Colonic mucosa (tissue), 4 donors: Measurements from ENCODE around the gene RUNX3. TPM values are rescaled to one million over a fixed set of nuclear protein-coding genes. Genes with fewer than 3 reads are reported as not detected.

Experiments used
- DNase-seq: peaks from one replicate; pipeline ENCODE4 v3.0.0-alpha.2; 2020
- H3K27ac ChIP-seq: fragments of 200-600 bp; one replicate; pipeline ENCODE4 v1.8.0; 2021
- H3K27me3 ChIP-seq: fragments of 200-600 bp; one replicate; pipeline ENCODE4 v1.8.0; 2021
- H3K36me3 ChIP-seq: fragments of 200-600 bp; one replicate; pipeline ENCODE4 v1.8.0; 2021
- H3K4me1 ChIP-seq: fragments of 200-600 bp; one replicate; pipeline ENCODE4 v1.8.0; 2021; ENCODE audit warnings: mild to moderate bottlenecking
- H3K4me3 ChIP-seq: fragments of 200-600 bp; one replicate; pipeline ENCODE4 v1.8.0; 2021
- H3K9ac ChIP-seq, 2 donors: one replicate each; pipeline ENCODE4 v1.7.0; 2013; ENCODE audit warnings: control low read depth in 2 of 2, low read depth in 2 of 2, low read length in 2 of 2
- H3K9me3 ChIP-seq: fragments of 200-600 bp; one replicate; pipeline ENCODE4 v1.8.0; 2021
- intact Hi-C: fragments of 100-400 bp; cut with DNase I; formaldehyde crosslinking; loops from one replicate; pipeline ENCODE4 v1.14.1; 2022
- total RNA-seq, 2 donors: library from RNA; stranded (reverse); fragmentation: NEBNext Ultra II Directional in 1 of 2; extraction: Animal tissue kit (Norgen Biotek cat#: 25700) in 1 of 2; gene quantifications; one replicate each; pipeline ENCODE4 v1.2.1, GENCODE V29; 2021
- TF ChIP-seq, protein P1 (sequence below): fragments of 200-600 bp; IDR thresholded peaks from one replicate; pipeline ENCODE4 v1.8.0; 2022; ENCODE audit warnings: antibody characterized with exemption, mild to moderate bottlenecking
- donor health status: healthy.
- donor health status: DM: no; HTN: no; CAD: no.
- donor health status: DM: no; HTN: no; CAD: no.

Gene RUNX3
- total RNA-seq, 2 donors from 2014 or later, result 1.6 to 3.2 TPM

DNA sequence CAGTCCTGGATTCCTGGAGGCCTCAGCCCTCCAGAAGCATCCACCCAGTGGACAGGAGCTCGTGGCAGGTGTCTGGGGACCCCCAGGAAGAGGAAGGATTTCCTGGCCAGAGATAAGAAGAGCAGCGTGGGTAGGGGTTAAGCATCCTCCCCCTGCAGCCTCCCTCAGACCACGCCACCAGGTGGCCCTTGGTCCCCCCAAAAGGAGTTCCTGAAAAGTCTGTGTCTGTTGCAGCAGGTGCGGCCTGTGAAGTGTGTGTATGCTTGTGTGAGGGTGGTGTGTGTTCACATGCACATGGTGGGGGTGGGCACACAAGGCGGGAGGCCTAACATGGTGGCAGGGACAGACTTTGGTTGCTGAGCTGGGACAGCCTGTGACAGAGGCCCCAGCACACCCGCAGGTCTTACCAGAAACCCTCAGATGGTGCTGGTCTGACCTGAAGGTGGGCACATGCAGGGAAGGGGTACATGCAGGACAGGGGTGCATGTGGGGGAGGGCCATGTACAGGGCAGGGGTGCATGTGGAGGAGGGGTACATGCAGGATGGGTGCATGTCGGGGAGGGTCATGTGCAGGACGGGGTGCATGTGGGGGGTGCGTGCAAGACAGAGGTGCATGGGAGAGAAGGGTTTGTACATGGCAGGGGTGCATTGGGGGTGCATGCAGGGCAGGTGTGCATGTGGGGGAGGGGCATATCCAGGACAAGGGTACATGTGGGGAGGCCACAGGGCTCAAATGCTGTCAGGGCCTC lies 18.2 kb upstream of the RUNX3 start:
- TF ChIP-seq, protein P1, sequence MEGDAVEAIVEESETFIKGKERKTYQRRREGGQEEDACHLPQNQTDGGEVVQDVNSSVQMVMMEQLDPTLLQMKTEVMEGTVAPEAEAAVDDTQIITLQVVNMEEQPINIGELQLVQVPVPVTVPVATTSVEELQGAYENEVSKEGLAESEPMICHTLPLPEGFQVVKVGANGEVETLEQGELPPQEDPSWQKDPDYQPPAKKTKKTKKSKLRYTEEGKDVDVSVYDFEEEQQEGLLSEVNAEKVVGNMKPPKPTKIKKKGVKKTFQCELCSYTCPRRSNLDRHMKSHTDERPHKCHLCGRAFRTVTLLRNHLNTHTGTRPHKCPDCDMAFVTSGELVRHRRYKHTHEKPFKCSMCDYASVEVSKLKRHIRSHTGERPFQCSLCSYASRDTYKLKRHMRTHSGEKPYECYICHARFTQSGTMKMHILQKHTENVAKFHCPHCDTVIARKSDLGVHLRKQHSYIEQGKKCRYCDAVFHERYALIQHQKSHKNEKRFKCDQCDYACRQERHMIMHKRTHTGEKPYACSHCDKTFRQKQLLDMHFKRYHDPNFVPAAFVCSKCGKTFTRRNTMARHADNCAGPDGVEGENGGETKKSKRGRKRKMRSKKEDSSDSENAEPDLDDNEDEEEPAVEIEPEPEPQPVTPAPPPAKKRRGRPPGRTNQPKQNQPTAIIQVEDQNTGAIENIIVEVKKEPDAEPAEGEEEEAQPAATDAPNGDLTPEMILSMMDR, result no peak
- DNase-seq, result no peak
- Histone ChIP-seq H3K9me3 (no peaks in the 10 kb centered on the region), H3K27me3 (no peaks in the 10 kb centered on the region), H3K9ac (no peak overlapping the region), H3K4me1 (no peaks in the 10 kb centered on the region), H3K4me3 (no peak overlapping the region), H3K36me3 (no peaks in the 10 kb centered on the region), H3K27ac (no peak overlapping the region)
- intact Hi-C loops, result no loop called here

DNA sequence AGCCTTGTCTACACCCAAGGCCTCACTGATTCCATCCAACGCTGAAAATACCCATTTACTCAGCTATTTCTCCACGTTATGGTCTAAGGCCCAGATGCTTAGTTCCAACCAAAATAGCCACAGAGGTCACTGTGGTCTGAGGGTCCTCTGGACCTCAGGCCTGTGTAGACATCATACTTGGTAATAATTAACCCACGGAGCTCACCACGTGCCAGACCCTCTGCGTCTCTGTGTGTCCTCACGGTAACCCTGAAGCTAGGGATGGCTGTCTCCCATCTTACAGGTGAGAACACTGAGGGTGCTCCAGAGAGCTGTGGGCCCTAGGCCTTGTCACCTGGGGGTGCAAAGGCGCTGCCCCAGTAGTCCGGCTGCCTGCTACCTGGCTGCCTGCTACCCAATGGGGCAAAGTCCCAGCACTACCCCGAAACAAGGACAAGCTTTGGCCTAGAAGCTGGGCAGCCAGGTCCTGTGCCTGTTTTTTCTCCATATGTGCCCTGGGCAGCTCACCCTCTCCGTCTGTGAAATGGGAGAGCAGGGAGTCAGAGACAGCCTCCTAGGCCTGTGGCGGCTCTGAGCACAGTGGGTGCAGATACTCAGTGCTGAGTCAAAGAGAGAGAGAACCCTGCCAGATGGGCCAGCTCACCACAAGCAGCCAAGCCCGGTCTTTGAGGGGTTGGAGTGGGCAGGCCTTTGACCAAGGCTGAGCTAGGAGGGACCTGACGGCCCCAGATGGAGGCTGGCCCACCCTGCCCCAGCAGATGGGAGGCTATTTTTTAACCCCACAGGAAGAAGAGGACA lies 17.0 kb upstream of the RUNX3 start:
- Histone ChIP-seq H3K9me3 (no peaks in the 10 kb centered on the region), H3K27ac (no peak overlapping the region), H3K36me3 (no peaks in the 10 kb centered on the region), H3K27me3 (no peaks in the 10 kb centered on the region), H3K4me3 (no peak overlapping the region), H3K4me1 (no peaks in the 10 kb centered on the region), H3K9ac (no peak overlapping the region)
- intact Hi-C loops, result no loop called here
- no peak for DNase-seq
- TF ChIP-seq, protein P1, result no peak

DNA sequence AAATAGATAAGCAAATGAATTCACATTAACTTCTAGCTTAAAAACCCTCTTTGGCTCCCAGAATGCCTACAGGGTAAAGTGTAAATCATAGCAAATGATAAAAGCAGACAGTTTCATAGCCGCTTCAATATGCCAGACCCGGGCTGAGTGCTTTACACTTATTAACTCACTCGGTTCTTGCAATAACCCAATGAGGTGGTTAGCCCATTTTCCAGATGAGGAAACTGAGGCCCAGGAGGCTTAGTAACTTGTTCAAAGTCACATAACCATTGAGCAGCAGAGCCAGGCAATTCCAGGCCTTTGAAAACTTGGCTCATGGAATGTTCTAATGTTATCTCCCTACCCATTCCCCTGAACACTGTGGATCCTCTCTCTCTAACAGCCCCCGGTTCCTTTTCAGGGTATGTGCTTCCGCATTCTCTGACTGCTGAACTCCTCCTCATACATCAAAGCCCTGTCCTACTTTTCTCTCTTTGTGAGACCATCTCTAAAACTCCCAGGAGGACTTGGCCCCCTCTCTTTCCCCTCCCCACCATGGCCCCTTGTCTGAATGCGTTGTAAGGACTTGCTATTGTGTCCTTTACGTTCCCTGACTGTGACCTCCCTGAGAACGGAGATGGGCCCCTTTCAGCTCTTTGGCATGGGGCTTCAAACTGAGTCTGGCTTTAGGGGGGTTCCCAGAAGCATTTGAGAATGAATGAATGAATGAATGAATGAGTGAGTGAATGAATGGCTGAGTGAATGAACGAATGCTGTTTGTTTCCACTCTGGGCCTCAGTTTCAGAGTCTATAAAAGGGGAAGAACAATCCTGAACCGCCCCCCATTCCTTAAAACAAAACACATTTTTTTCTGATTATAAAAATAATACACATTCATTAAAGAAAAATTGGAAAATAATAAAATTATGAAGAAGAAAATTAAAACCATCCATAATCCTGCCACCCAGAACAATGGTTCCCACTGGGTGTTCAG lies 15.6 kb upstream of the RUNX3 start:
- Histone ChIP-seq H3K27me3 (no peaks in the 10 kb centered on the region), H3K36me3 (no peaks in the 10 kb centered on the region), H3K27ac (no peak overlapping the region), H3K4me3 (no peak overlapping the region), H3K9ac (no peak overlapping the region), H3K9me3 (no peaks in the 10 kb centered on the region), H3K4me1 (no peaks in the 10 kb centered on the region)
- DNase-seq, result no peak
- intact Hi-C loops, result no loop called here
- TF ChIP-seq, protein P1, result no peak

DNA sequence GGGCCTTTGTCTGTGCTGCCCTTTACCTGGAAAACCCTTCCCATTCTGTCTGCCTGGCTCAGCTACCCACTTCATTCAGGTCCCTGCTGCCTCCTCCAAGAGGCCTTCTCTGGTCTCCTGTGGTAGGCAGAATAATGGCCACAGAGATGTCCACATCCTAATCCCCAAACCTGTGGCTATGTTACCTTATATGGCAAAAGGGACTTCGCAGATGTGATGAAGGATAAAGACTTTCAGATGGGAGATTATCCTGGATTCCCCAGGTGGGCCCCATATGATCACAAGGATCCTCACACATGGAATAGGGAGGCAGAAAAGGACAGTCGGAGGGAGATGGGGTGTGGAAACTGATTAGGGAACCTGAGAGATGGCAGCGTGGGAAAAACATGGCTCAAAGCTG lies 14.2 kb upstream of the RUNX3 start:
- H3K27me3 ChIP-seq, result no peaks in the 10 kb centered on the region
- no peak for DNase-seq
- H3K9me3 ChIP-seq, result no peaks in the 10 kb centered on the region

More for the DNA sequence above, 14.2 kb upstream of the RUNX3 start:
- intact Hi-C loops, result no loop called here
- H3K27ac ChIP-seq, result no peak overlapping the region
- no peaks in the 10 kb centered on the region for H3K36me3 ChIP-seq
- H3K4me3 ChIP-seq, result no peak overlapping the region
- H3K9ac ChIP-seq, result no peak overlapping the region
- TF ChIP-seq, protein P1, result no peak
- no peaks in the 10 kb centered on the region for H3K4me1 ChIP-seq
